IMR-90 (cell line): Measurements from ENCODE around the gene CTBP2. TPM values are rescaled to one million over a fixed set of nuclear protein-coding genes. Genes with fewer than 3 reads are reported as not detected.

Experiments
- ATAC-seq: fragments of 200-7000 bp; cut with Tn5 transposase; 2 replicates; pipeline ENCODE4 v1.9.1; 2020; ENCODE audit warnings: low read depth, mild to moderate bottlenecking, moderate library complexity
- BruUV-seq: library from RNA; stranded (reverse); fragments of 400-500 nt; replicated peaks from 2 replicates; lab custom pipeline; 2021; lab: Mats Ljungman, UMichigan
- CTCF ChIA-PET: fragments of 300-600 bp; formaldehyde crosslinking; extraction: SDS; loops from one replicate; lab custom pipeline; 2021; ENCODE audit warnings: antibody characterized with exemption; lab: Yijun Ruan, JAX
- POLR2A ChIA-PET: fragments of 300-600 bp; sonication (Branson Sonifier 250); formaldehyde crosslinking; loops from one replicate; lab custom pipeline; 2022; ENCODE audit warnings: antibody characterized with exemption; ENCODE audit not compliant: unreplicated experiment; lab: Charles Lee
- DNase-seq: peaks from one replicate; pipeline ENCODE4 v3.0.0; 2013
- H2AFZ ChIP-seq: replicated peaks from 2 replicates; pipeline ENCODE3; 2013; ENCODE audit warnings: low read length, mild to moderate bottlenecking; ENCODE audit not compliant: poor library complexity
- H2AK5ac ChIP-seq: 2 replicates; pipeline ENCODE4 v1.6.1; 2013; ENCODE audit warnings: low read depth, low read length, inconsistent platforms
- H2AK9ac ChIP-seq: replicated peaks from 2 replicates; pipeline ENCODE3; 2013; ENCODE audit warnings: mild to moderate bottlenecking, low read depth, low read length, moderate library complexity; ENCODE audit not compliant: poor library complexity
- H2BK120ac ChIP-seq: 2 replicates; pipeline ENCODE4 v1.6.1; 2013; ENCODE audit warnings: low read depth, low read length, inconsistent platforms
- H2BK15ac ChIP-seq: 3 replicates; pipeline ENCODE4 v1.6.1; 2013; ENCODE audit warnings: low read depth, low read length, inconsistent platforms
- H2BK20ac ChIP-seq: 2 replicates; pipeline ENCODE4 v1.6.1; 2013; ENCODE audit warnings: low read depth, mild to moderate bottlenecking, inconsistent platforms, low read length, moderate library complexity
- H2BK5ac ChIP-seq: 2 replicates; pipeline ENCODE4 v1.6.1; 2013; ENCODE audit warnings: mild to moderate bottlenecking, low read depth, low read length, inconsistent platforms; ENCODE audit not compliant: poor library complexity, severe bottlenecking
- H3K14ac ChIP-seq: replicated peaks from 2 replicates; pipeline ENCODE4 v1.6.1; 2013; ENCODE audit warnings: low read depth, low read length, inconsistent platforms
- H3K18ac ChIP-seq: 2 replicates; pipeline ENCODE4 v1.6.1; 2013; ENCODE audit warnings: low read depth, low read length, control low read depth
- H3K23ac ChIP-seq: 2 replicates; pipeline ENCODE4 v1.6.1; 2013; ENCODE audit warnings: low read depth, low read length, inconsistent platforms
- H3K27ac ChIP-seq: 2 replicates; pipeline ENCODE4 v1.5.1; 2013; ENCODE audit warnings: mild to moderate bottlenecking, control low read depth, low read length; ENCODE audit not compliant: insufficient read depth
- H3K27me3 ChIP-seq: 2 replicates; pipeline ENCODE4 v1.6.1; 2013; ENCODE audit warnings: low read length; ENCODE audit not compliant: control insufficient read depth, insufficient read depth
- H3K36me3 ChIP-seq: 2 replicates; pipeline ENCODE4 v1.6.1; 2013; ENCODE audit warnings: low read length, mixed read lengths; ENCODE audit not compliant: control insufficient read depth, insufficient read depth
- H3K4ac ChIP-seq: 2 replicates; pipeline ENCODE4 v1.6.1; 2013; ENCODE audit warnings: low read depth, low read length, inconsistent platforms
- H3K4me1 ChIP-seq: 2 replicates; pipeline ENCODE4 v1.6.1; 2013; ENCODE audit warnings: low read length, mixed read lengths; ENCODE audit not compliant: control insufficient read depth, insufficient read depth
- H3K4me2 ChIP-seq: 2 replicates; pipeline ENCODE4 v1.6.1; 2013; ENCODE audit warnings: low read depth, mild to moderate bottlenecking, control low read depth, low read length, moderate library complexity
- H3K4me3 ChIP-seq: 2 replicates; pipeline ENCODE4 v1.5.1; 2013; ENCODE audit warnings: low read depth, mild to moderate bottlenecking, control low read depth, low read length, moderate library complexity; ENCODE audit not compliant: insufficient read depth
- H3K56ac ChIP-seq: 2 replicates; pipeline ENCODE4 v1.6.1; 2013; ENCODE audit warnings: low read length, inconsistent platforms; ENCODE audit not compliant: insufficient read depth; ENCODE audit errors: extremely low read depth
- H3K79me1 ChIP-seq, 2 experiments: 2 replicates each; pipeline ENCODE4 v1.6.1; 2013; ENCODE audit warnings: low read length in 2 of 2, inconsistent platforms in 1 of 2, low read depth in 1 of 2
- H3K9ac ChIP-seq: 2 replicates; pipeline ENCODE4 v1.6.1; 2013; ENCODE audit warnings: low read depth, low read length, control low read depth
- H3K9me1 ChIP-seq: 2 replicates; pipeline ENCODE4 v1.6.1; 2013; ENCODE audit warnings: low read length, inconsistent platforms; ENCODE audit not compliant: insufficient read depth
- H3K9me3 ChIP-seq: 2 replicates; pipeline ENCODE4 v1.6.1; 2013; ENCODE audit warnings: low read length; ENCODE audit not compliant: control insufficient read depth, insufficient read depth
- H4K20me1 ChIP-seq: 2 replicates; pipeline ENCODE4 v1.6.1; 2013; ENCODE audit warnings: low read length, inconsistent platforms; ENCODE audit not compliant: insufficient read depth
- H4K5ac ChIP-seq: 2 replicates; pipeline ENCODE4 v1.6.1; 2013; ENCODE audit warnings: mild to moderate bottlenecking, low read depth, low read length, control low read depth
- H4K8ac ChIP-seq, 2 experiments: 2 replicates each; pipeline ENCODE4 v1.6.1; 2013; ENCODE audit warnings: low read depth in 2 of 2, low read length in 2 of 2, control low read depth in 1 of 2, inconsistent platforms in 1 of 2
- H4K91ac ChIP-seq: 2 replicates; pipeline ENCODE4 v1.6.1; 2013; ENCODE audit warnings: low read depth, low read length, inconsistent platforms; ENCODE audit not compliant: insufficient read depth
- BHLHE40 ChIP-seq: fragments of 150-350 bp; IDR thresholded peaks from 2 replicates; pipeline ENCODE4 v1.6.1; 2016; ENCODE audit warnings: mild to moderate bottlenecking, low read depth, low read length
- CEBPB ChIP-seq: IDR thresholded peaks from 2 replicates; pipeline ENCODE4 v1.6.1; 2012; ENCODE audit warnings: low read depth, low read length, improper control_type of control experiment
- CHD1 ChIP-seq: IDR thresholded peaks from 2 replicates; pipeline ENCODE4 v1.6.1; 2012; ENCODE audit warnings: low read depth, low read length, improper control_type of control experiment
- FOS ChIP-seq: fragments of 150-350 bp; IDR thresholded peaks from 2 replicates; pipeline ENCODE4 v1.6.1; 2016; ENCODE audit warnings: low read depth, low read length
- MAFK ChIP-seq: IDR thresholded peaks from 2 replicates; pipeline ENCODE4 v1.6.1; 2012; ENCODE audit warnings: low read depth, low read length, improper control_type of control experiment
- MAZ ChIP-seq: IDR thresholded peaks from 2 replicates; pipeline ENCODE4 v1.6.1; 2012; ENCODE audit warnings: low read depth, mild to moderate bottlenecking, low read length, improper control_type of control experiment, moderate library complexity, borderline replicate concordance
- MXI1 ChIP-seq: IDR thresholded peaks from 2 replicates; pipeline ENCODE4 v1.6.1; 2012; ENCODE audit warnings: low read depth, mild to moderate bottlenecking, low read length, moderate library complexity, borderline replicate concordance
- NFE2L2 ChIP-seq: fragments of 150-350 bp; IDR thresholded peaks from 2 replicates; pipeline ENCODE4 v1.6.1; 2016; ENCODE audit warnings: low read depth, mild to moderate bottlenecking, low read length
- POLR2A ChIP-seq: IDR thresholded peaks from 2 replicates; pipeline ENCODE4 v1.6.1; 2012; ENCODE audit warnings: mild to moderate bottlenecking, low read depth, low read length
- RCOR1 ChIP-seq: IDR thresholded peaks from 2 replicates; pipeline ENCODE4 v1.6.1; 2012; ENCODE audit warnings: mild to moderate bottlenecking, low read length, improper control_type of control experiment; ENCODE audit not compliant: insufficient replicate concordance
- RFX5 ChIP-seq: IDR thresholded peaks from 2 replicates; pipeline ENCODE4 v1.8.0; 2012; ENCODE audit warnings: low read depth, mild to moderate bottlenecking, low read length, moderate library complexity
- SMC3 ChIP-seq: fragments of 150-350 bp; IDR thresholded peaks from 2 replicates; pipeline ENCODE4 v1.6.1; 2016; ENCODE audit warnings: low read depth, mild to moderate bottlenecking, antibody characterized with exemption, low read length, moderate library complexity
- WGBS, 2 experiments: methylation state at CpG; one replicate each; pipeline versions ENCODE4 v1.1.5 to v1.1.7; 2013; ENCODE audit warnings: missing lambda C conversion rate in 2 of 2; ENCODE audit not compliant: insufficient read length in 1 of 2; ENCODE audit errors: extremely low coverage in 2 of 2; 5-methylcytosine and 5-hydroxymethylcytosine counted together
- dilution Hi-C: fragments of 300-500 bp; cut with HindIII; formaldehyde crosslinking; loops from one replicate; pipeline ENCODE4 v1.14.3; 2018; ENCODE audit warnings: low sequenced_read_pairs; ENCODE audit not compliant: unreplicated experiment
- in situ Hi-C: fragments of 300-500 bp; cut with MboI; formaldehyde crosslinking; loops from 3 replicates; pipeline ENCODE4 v1.14.3; 2019; ENCODE audit warnings: low sequenced_read_pairs, inconsistent platforms, mixed read lengths
- intact Hi-C: fragments of 100-400 bp; cut with micrococcal nuclease; formaldehyde crosslinking; loops from 2 replicates; pipeline ENCODE4 v1.10.0; 2022
- polyA plus RNA-seq, 3 experiments: library from polyadenylated mRNA; depleted of rRNA; stranded (reverse); fragments of >200 nt; gene quantifications; 2 replicates each; pipeline ENCODE4 v1.2.3, GENCODE V29; 2012; ENCODE audit warnings: low replicate concordance in 1 of 3
- total RNA-seq: library from RNA; depleted of rRNA; stranded (reverse); fragments of >200 nt; gene quantifications from 2 replicates; pipeline ENCODE4 v1.2.3, GENCODE V29; 2012
- TF ChIP-seq, protein P1 (sequence below): fragments of 150-350 bp; IDR thresholded peaks from 2 replicates; pipeline ENCODE4 v1.6.1; 2016; ENCODE audit warnings: low read depth, mild to moderate bottlenecking, low read length, moderate library complexity, borderline replicate concordance
- TF ChIP-seq, protein P2 (sequence below): fragments of 150-350 bp; IDR thresholded peaks from 2 replicates; pipeline ENCODE4 v1.6.1; 2017; ENCODE audit warnings: mild to moderate bottlenecking, antibody characterized with exemption, low read length, low read depth
- TF ChIP-seq, protein P3 (sequence below): conservative IDR thresholded peaks from 2 replicates; pipeline ENCODE4 v1.5.1; 2012; ENCODE audit warnings: mild to moderate bottlenecking, low read depth, low read length, improper control_type of control experiment

CTBP2 gene
- total and polyA plus RNA-seq, 2 of the 4 experiments (the other 2 are of a cell fraction), result 81.0 to 86.6 TPM

DNA sequence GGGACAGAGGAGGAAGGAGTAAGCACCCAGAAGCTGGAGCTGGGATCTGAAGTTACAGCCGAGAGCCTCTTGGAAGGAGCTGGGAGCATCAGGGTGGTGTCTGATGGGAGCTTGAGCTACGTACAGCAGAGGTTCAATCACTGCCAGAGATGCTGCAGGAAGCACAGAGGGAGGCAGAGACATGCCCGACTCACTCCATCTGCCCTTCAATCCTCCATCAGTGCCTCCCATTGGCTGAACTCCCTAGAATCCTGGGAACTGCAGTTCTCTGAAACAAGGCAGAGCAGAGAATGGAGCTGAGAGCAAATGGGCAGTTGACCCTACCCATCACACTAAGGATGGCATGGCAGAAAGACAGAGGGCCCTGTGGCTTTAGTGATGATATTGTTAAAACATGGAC, 40.0 kb upstream of the CTBP2 start:
- H3K18ac ChIP-seq, result no peak overlapping the region
- no peak overlapping the region for H2BK5ac ChIP-seq
- ATAC-seq (peak; percentile 28; the same call in 1 of the 2 replicates), DNase-seq (no peak)
- H3K23ac ChIP-seq, result no peak overlapping the region
- ChIA-PET POLR2A (no interaction called here), CTCF (no interaction called here)
- BruUV-seq, result no TSS peak
- H2AK9ac ChIP-seq, result no peak overlapping the region
- H3K4me1 ChIP-seq, result no peaks in the 10 kb centered on the region; the same call in 1 of the 2 replicates
- no peak overlapping the region for H3K9ac ChIP-seq
- H3K79me1 ChIP-seq, result no peaks in the 10 kb centered on the region
- dilution Hi-C loops, result no loop called here
- no peak overlapping the region for H4K91ac ChIP-seq
- no peak overlapping the region for H4K8ac ChIP-seq
- TF ChIP-seq FOS, result no peak
- TF ChIP-seq RCOR1, result no peak
- no peak for TF ChIP-seq BHLHE40
- no peak for TF ChIP-seq SMC3
- TF ChIP-seq, protein P1, sequence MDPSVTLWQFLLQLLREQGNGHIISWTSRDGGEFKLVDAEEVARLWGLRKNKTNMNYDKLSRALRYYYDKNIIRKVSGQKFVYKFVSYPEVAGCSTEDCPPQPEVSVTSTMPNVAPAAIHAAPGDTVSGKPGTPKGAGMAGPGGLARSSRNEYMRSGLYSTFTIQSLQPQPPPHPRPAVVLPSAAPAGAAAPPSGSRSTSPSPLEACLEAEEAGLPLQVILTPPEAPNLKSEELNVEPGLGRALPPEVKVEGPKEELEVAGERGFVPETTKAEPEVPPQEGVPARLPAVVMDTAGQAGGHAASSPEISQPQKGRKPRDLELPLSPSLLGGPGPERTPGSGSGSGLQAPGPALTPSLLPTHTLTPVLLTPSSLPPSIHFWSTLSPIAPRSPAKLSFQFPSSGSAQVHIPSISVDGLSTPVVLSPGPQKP, result no peak
- TF ChIP-seq RFX5, result no peak
- TF ChIP-seq CHD1, result no peak
- no peak for TF ChIP-seq MXI1
- TF ChIP-seq CEBPB, result no peak
- TF ChIP-seq, protein P2, sequence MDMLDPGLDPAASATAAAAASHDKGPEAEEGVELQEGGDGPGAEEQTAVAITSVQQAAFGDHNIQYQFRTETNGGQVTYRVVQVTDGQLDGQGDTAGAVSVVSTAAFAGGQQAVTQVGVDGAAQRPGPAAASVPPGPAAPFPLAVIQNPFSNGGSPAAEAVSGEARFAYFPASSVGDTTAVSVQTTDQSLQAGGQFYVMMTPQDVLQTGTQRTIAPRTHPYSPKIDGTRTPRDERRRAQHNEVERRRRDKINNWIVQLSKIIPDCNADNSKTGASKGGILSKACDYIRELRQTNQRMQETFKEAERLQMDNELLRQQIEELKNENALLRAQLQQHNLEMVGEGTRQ, result no peak
- no peak for TF ChIP-seq NFE2L2
- no peak for TF ChIP-seq MAFK
- TF ChIP-seq MAZ, result no peak
- TF ChIP-seq, protein P3, sequence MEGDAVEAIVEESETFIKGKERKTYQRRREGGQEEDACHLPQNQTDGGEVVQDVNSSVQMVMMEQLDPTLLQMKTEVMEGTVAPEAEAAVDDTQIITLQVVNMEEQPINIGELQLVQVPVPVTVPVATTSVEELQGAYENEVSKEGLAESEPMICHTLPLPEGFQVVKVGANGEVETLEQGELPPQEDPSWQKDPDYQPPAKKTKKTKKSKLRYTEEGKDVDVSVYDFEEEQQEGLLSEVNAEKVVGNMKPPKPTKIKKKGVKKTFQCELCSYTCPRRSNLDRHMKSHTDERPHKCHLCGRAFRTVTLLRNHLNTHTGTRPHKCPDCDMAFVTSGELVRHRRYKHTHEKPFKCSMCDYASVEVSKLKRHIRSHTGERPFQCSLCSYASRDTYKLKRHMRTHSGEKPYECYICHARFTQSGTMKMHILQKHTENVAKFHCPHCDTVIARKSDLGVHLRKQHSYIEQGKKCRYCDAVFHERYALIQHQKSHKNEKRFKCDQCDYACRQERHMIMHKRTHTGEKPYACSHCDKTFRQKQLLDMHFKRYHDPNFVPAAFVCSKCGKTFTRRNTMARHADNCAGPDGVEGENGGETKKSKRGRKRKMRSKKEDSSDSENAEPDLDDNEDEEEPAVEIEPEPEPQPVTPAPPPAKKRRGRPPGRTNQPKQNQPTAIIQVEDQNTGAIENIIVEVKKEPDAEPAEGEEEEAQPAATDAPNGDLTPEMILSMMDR, result no peak
- no peak for TF ChIP-seq POLR2A
- no peak overlapping the region; the same call in 1 of the 2 replicates for H3K14ac ChIP-seq
- in situ Hi-C loops, result no loop called here
- peaks cover 4% of the 10 kb centered on the region for H3K9me3 ChIP-seq
- no peak overlapping the region for H4K5ac ChIP-seq
- no peak overlapping the region for H2BK20ac ChIP-seq
- no peak overlapping the region for H3K4me3 ChIP-seq
- no peak overlapping the region for H2BK120ac ChIP-seq
- WGBS, 2 experiments, result 67% methylated on average over 1 of the region's 3 CpGs; no CpG with 5 or more reads in 1 of the 2 experiments
- no peak overlapping the region for H3K4me2 ChIP-seq
- H3K9me1 ChIP-seq, result no peaks in the 10 kb centered on the region
- H3K4ac ChIP-seq, result no peak overlapping the region
- H4K20me1 ChIP-seq, result no peaks in the 10 kb centered on the region
- intact Hi-C loops, result no loop called here
- H2AFZ ChIP-seq, result no peak overlapping the region
- no peak overlapping the region for H2AK5ac ChIP-seq
- H3K56ac ChIP-seq, result no peak overlapping the region
- no peaks in the 10 kb centered on the region for H3K36me3 ChIP-seq
- no peak overlapping the region for H3K27ac ChIP-seq
- H2BK15ac ChIP-seq, result no peak overlapping the region
- peaks cover 29% of the 10 kb centered on the region for H3K27me3 ChIP-seq
